ENCODE data around the gene POMGNT2.
"Not testable (repeated sequence)": the region's sequence is repeated elsewhere in the genome, so short reads cannot be mapped to it uniquely, and the experiment has no call there.

The POMGNT2 gene

DNA sequence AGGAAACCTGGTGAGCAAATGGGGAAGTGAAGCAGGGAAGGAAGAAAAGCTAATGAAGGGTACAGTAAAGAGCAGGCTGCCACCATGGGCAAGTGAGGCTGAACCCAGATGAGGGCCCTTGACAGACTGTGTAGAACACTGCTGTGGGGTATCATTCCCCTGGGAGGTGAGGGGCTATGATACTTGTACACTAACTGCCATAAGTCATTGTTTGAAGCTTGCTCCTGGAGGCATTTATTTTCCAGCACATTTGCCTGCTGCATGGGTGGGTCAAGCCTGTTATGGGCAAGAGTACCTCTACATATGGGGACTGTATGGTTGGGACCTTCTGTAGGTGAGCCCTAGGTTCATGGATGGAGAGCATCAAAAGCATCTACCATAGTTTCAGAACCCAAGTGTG is 57.4 kb downstream of the POMGNT2 start:
- in situ Hi-C loops (cut with MboI; ENCODE audit: low sequenced_read_pairs): no loop called here

GRCh38 chr3:43046583-43046982 is 59.3 kb downstream of the POMGNT2 start:
- in situ Hi-C loops (cut with MboI; ENCODE audit: low sequenced_read_pairs): no loop called here

- in situ Hi-C loops (cut with MboI; ENCODE audit: low sequenced_read_pairs): not testable (repeated sequence)
Observed at GRCh38 chr3:43045079-43045478, 60.8 kb downstream of the POMGNT2 start.

DNA sequence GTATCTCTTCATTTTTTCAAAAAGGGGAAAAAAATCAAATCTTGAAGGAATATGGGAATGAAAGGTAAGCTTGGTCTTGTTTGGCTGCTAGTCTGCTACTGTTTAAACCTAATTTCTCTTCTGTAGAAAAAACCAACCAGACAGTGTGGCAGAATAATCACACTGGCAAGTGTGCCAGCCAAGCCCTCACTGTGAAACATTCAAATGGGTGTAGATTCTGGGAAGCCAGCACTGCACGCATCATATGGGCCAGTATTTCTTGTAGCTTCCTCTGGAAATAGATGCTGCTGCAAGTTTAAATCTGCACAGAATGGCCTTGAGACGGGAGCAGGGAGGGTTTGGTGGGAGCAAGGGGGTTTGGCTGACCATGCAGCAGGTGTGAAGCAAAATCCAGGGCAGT is 62.1 kb downstream of the POMGNT2 start:
- in situ Hi-C loops (cut with MboI; ENCODE audit: low sequenced_read_pairs): no loop called here

DNA sequence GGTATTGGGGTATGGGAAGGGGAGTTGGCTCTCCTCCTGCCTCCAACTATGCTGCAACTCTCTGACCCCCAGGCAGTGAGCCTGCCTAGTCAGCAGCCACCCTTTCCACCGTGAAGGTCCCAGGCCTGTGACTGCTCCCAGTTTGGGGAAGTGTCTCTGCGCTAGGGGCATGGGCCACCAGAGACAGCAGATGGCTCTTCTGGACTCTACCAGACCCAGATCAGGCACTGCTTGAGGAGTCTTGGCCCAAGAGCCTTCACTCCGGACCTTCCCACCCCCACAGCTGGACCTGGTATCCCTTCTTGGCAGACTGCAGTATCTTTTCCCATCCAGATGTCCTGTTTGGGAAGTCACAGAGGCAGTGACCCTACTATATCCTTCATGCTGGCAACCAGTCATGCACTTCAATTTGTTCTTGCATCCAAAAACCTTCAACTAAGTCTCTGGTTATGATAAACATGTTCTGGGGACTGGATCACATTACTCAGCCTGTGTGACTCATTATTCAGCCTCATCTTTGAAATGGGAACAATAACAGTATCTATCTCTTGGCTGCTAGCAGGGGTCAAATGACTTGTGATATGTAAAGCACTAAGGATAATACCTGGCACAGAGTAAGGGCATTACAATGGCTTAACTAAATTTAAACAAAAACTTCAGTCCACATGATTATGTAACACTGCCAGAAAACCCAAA is 62.7 kb downstream of the POMGNT2 start:
- in situ Hi-C loops (cut with MboI; ENCODE audit: low sequenced_read_pairs): no loop called here

GRCh38 chr3:43041517-43041916 is 64.4 kb downstream of the POMGNT2 start:
- in situ Hi-C loops (cut with MboI; ENCODE audit: low sequenced_read_pairs): no loop called here

DNA sequence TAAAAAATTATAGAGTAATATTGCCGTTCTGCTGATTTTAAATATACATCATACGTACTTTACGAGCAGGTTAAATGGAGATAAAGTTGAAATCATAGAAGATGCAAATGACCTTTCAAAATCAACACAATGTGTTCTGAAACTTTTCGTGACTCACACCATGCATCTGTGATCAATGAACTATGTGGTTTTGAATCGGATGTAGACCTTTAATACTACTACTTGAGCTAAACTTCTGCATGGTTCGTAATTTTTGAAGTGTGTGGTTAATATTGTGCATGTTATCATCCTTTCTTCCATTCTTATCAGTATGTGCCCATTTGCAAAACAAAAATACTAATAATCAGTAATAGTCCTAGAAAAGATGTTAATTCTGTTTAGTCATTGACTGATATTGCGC is 67.9 kb downstream of the POMGNT2 start:
- in situ Hi-C loops (cut with MboI; ENCODE audit: low sequenced_read_pairs): no loop called here

- in situ Hi-C loops (cut with MboI; ENCODE audit: low sequenced_read_pairs): no loop called here
Observed at GRCh38 chr3:43036621-43037423, 69.1 kb downstream of the POMGNT2 start.

DNA sequence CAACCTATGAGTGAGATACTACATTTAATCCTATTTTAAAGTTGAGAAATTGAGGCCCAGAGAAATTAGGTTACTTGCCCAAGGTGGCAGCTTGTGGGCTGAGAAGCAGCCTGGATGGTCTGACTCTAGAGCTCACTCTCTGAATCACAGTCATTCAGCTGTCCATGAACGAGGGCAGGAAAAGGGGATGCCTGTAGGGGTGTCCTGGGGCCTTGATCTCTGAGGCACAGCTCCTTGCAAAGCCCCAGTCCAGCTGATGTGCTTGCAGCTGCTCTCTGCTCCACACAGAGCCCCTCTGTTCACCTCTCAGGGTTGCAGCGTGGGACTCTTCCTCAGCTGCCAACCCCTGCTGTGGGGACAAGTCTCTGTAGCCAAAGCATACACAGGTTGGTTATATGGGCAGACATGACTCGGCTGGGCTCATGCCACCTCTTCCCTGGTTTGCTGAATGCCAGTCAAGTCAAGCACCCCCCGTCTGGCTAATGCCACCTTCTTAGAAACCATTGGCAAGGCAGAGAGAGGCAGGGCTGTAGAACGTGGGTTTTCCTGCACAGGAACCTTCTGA is 70.0 kb downstream of the POMGNT2 start:
- in situ Hi-C loops (cut with MboI; ENCODE audit: low sequenced_read_pairs): no loop called here

DNA sequence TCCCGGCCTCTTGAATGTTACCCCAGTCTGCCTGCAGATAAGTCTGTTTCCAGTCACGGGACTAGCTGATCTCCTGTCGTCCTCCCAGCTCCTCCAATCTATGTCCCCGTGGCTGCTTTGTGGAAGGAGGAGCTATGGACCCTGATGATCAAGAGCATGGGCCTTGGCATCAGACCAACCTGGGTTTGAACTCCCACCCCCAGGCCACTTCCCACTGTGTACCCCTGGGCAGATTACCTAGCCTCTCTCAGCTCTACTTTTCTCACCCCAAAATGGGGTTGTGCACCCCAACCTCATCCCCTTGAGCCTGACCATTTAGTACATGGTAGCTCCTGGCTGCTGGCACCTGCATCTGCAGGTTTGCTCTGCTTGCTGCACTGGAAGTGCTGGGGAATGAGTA is 71.0 kb downstream of the POMGNT2 start:
- in situ Hi-C loops (cut with MboI; ENCODE audit: low sequenced_read_pairs): no loop called here

GRCh38 chr3:43034200-43034599 is 71.7 kb downstream of the POMGNT2 start:
- in situ Hi-C loops (cut with MboI; ENCODE audit: low sequenced_read_pairs): no loop called here

DNA sequence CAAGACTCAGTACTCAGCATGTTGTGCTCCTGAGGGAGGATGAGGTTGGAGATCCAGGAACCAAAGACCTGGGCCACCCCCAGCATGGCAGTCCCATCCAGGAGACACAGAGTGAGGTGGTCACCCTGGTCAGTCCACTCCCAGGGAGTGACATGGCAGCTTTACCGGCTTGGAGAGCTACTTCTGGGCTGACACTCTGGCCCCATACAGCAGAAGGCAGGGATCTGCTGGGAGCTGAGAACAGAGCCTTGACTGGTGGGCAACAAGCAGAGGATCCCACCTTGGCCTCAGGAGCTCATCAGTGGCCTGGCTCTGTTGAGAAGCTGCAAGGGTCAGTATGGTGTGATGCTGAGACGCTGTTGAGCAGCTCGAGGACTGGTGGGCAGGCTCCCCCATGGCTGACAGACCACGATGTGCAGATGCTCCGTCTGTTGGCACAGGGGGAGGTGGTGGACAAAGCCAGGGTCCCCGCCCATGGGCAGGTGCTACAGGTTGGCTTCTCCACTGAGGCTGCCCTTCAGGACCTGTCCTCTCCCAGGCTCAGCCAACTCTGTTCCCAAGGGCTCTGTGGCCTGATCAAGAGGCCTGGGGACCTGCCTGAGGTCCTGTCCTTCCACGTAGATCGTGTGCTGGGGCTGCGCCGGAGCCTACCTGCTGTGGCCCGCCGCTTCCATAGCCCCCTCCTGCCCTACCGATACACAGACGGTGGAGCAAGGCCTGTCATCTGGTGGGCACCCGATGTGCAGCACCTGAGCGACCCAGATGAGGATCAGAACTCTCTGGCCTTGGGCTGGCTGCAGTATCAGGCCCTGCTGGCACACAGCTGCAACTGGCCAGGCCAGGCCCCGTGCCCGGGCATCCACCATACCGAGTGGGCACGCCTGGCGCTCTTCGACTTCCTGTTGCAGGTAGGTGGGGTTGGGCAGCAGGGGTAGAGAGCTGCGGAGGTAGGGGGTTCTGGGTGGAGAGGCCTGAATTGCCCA is 72.9 kb downstream of the POMGNT2 start:
- in situ Hi-C loops (cut with MboI; ENCODE audit: low sequenced_read_pairs): no loop called here

- in situ Hi-C loops (cut with MboI; ENCODE audit: low sequenced_read_pairs): no loop called here
Observed at GRCh38 chr3:43031889-43032545, 73.9 kb downstream of the POMGNT2 start.

GRCh38 chr3:43031485-43031884 is 74.4 kb downstream of the POMGNT2 start:
- in situ Hi-C loops (cut with MboI; ENCODE audit: low sequenced_read_pairs): no loop called here

- in situ Hi-C loops (cut with MboI; ENCODE audit: low sequenced_read_pairs): no loop called here
Observed at GRCh38 chr3:43030162-43030935, 75.5 kb downstream of the POMGNT2 start.
